Neural cell (in vitro differentiated cells): Measurements from ENCODE around the gene ZMIZ2. TPM values are rescaled to one million over a fixed set of nuclear protein-coding genes. Genes with fewer than 3 reads are reported as not detected.

ENCODE experiments used
- H2AFZ ChIP-seq: fragments of 200-600, 300-800 bp; sonication (generic), shearing (Covaris generic); 2 replicates; pipeline ENCODE4 v1.6.0; 2014; ENCODE audit warnings: low read depth, mild to moderate bottlenecking, antibody characterized with exemption, low read length, moderate library complexity
- H3F3A ChIP-seq: fragments of 200-600 bp; shearing (Covaris generic); 2 replicates; pipeline ENCODE4 v1.6.1; 2016; ENCODE audit warnings: mild to moderate bottlenecking, moderate library complexity, mixed read lengths, antibody characterized with exemption, low read length; ENCODE audit not compliant: insufficient read depth, poor library complexity, severe bottlenecking
- H3K27ac ChIP-seq: fragments of 200-600, 300-800 bp; sonication (generic), shearing (Covaris generic); 2 replicates; pipeline ENCODE4 v1.5.1; 2014; ENCODE audit warnings: mild to moderate bottlenecking, low read length, moderate library complexity
- H3K27me3 ChIP-seq: fragments of 300-800, 200-600 bp; sonication (generic), shearing (Covaris generic); 2 replicates; pipeline ENCODE4 v1.6.0; 2014; ENCODE audit warnings: mild to moderate bottlenecking, low read depth, low read length, moderate library complexity; ENCODE audit not compliant: insufficient read depth
- H3K36me3 ChIP-seq: fragments of 300-800, 200-600 bp; sonication (generic), shearing (Covaris generic); 2 replicates; pipeline ENCODE4 v1.5.1; 2014; ENCODE audit warnings: mild to moderate bottlenecking, antibody characterized with exemption, low read length, moderate library complexity; ENCODE audit not compliant: insufficient read depth
- H3K4me2 ChIP-seq: fragments of 300-800, 200-600 bp; sonication (generic), shearing (Covaris generic); 2 replicates; pipeline ENCODE4 v1.6.0; 2014; ENCODE audit warnings: mild to moderate bottlenecking, low read length
- H3K4me3 ChIP-seq: fragments of 300-800, 200-600 bp; sonication (generic), shearing (Covaris generic); 2 replicates; pipeline ENCODE4 v1.5.1; 2014; ENCODE audit warnings: mild to moderate bottlenecking, low read length, moderate library complexity
- H3K79me2 ChIP-seq: fragments of 200-600 bp; shearing (Covaris generic); replicated peaks from 2 replicates; pipeline ENCODE4 v1.6.0; 2014; ENCODE audit warnings: mild to moderate bottlenecking, low read length, moderate library complexity; ENCODE audit not compliant: insufficient read depth
- H3K9ac ChIP-seq: fragments of 300-800, 200-600 bp; sonication (generic), shearing (Covaris generic); 2 replicates; pipeline ENCODE4 v1.6.1; 2016; ENCODE audit warnings: mild to moderate bottlenecking, low read length, mixed read lengths
- H3K9me2 ChIP-seq: fragments of 200-600 bp; shearing (Covaris generic); 2 replicates; pipeline ENCODE4 v1.6.1; 2016; ENCODE audit warnings: mild to moderate bottlenecking, low read length, mixed read lengths; ENCODE audit not compliant: insufficient read depth
- H3K9me3 ChIP-seq: fragments of 200-600, 300-800 bp; sonication (generic), shearing (Covaris generic); 2 replicates; pipeline ENCODE4 v1.6.1; 2016; ENCODE audit warnings: mild to moderate bottlenecking, mixed run types, low read length, moderate library complexity, mixed read lengths
- H4K20me1 ChIP-seq: fragments of 200-600 bp; shearing (Covaris generic); 2 replicates; pipeline ENCODE4 v1.6.1; 2016; ENCODE audit warnings: mild to moderate bottlenecking, mixed run types; ENCODE audit not compliant: insufficient read depth
- EP300 ChIP-seq: fragments of 450-650 bp; conservative IDR thresholded peaks from 2 replicates; pipeline ENCODE4 v1.6.1; 2014; ENCODE audit warnings: antibody characterized with exemption, mild to moderate bottlenecking, moderate library complexity; ENCODE audit not compliant: poor library complexity, severe bottlenecking
- EZH2 ChIP-seq: fragments of 200-600, 300-800 bp; shearing (Covaris generic), sonication (generic); IDR thresholded peaks from 2 replicates; pipeline ENCODE4 v1.6.1; 2014; ENCODE audit warnings: antibody characterized with exemption, low read length, borderline replicate concordance, mild to moderate bottlenecking; ENCODE audit not compliant: insufficient read depth, poor library complexity, severe bottlenecking
- MXI1 ChIP-seq: fragments of 450-650 bp; conservative IDR thresholded peaks from 2 replicates; pipeline ENCODE4 v1.6.1; 2014; ENCODE audit warnings: antibody characterized with exemption, mild to moderate bottlenecking; ENCODE audit not compliant: poor library complexity, severe bottlenecking
- POLR2AphosphoS5 ChIP-seq: IDR thresholded peaks from 2 replicates; pipeline ENCODE4 v1.6.1; 2012
- RAD21 ChIP-seq: fragments of 450-650 bp; conservative IDR thresholded peaks from 2 replicates; pipeline ENCODE4 v1.6.1; 2014; ENCODE audit warnings: antibody characterized with exemption, mild to moderate bottlenecking, moderate library complexity
- SMC3 ChIP-seq: fragments of 450-650 bp; conservative IDR thresholded peaks from 2 replicates; pipeline ENCODE4 v1.6.1; 2014; ENCODE audit warnings: antibody characterized with exemption, mild to moderate bottlenecking, moderate library complexity; ENCODE audit not compliant: poor library complexity
- TAF1 ChIP-seq: IDR thresholded peaks from 2 replicates; pipeline ENCODE4 v1.6.1; 2012; ENCODE audit warnings: low read depth
- polyA plus RNA-seq: library from polyadenylated mRNA; depleted of rRNA; stranded (reverse); fragments of >200 nt; gene quantifications from 2 replicates; pipeline ENCODE4 v1.2.3, GENCODE V29; 2014
- TF ChIP-seq, protein P1 (sequence below): fragments of 450-650 bp; IDR thresholded peaks from 2 replicates; pipeline ENCODE4 v1.5.1; 2014; ENCODE audit warnings: antibody characterized with exemption, mild to moderate bottlenecking, moderate library complexity; ENCODE audit not compliant: poor library complexity, severe bottlenecking
- TF ChIP-seq, protein P2 (sequence below): IDR thresholded peaks from 2 replicates; pipeline ENCODE4 v1.6.1; 2012; ENCODE audit warnings: borderline replicate concordance

Gene ZMIZ2
- polyA plus RNA-seq, 1 donor from 2014 or later: 18.3 TPM

DNA sequence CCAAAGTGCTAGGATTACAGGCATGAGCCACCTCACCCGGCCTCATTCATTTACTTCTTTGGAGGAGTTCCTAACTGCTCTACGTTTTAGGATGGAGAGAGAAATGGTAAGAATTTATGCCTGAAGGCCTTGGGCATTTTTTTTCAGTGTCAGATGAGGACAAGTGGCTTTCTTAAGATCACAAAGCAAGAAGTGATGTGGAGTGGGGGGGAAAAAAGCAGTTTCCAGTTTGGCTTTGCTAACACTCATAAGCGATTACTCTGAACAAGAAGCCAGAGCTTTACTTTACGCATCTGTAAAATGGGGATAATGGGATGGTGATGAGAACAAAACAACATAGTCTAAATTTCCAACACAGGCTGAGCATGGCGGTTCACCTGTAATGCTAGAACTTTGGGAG lies 45.3 kb downstream of the ZMIZ2 start:
- Histone ChIP-seq H3F3A (no peaks in the 10 kb centered on the region), H4K20me1 (peaks cover 10% of the 10 kb centered on the region), H3K27ac (no peak overlapping the region)

DNA sequence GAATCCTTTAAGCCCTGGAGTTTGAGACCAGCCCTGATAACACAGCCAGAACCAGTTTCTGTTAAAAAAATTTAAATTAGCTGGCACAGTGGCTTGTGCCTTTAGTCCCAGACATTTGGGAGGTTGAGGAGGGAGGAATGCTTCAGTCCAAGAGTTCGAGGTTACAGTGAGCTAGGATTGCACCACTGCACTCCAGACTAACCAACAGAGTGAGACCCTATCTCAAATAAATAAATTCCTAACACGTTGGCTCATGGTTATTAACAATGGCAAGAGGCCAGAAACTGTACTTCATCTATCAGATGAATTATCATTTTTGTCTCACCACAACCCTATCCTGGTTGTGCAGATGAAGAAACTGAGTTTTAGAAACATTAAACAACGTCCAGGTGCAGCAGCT lies 45.7 kb downstream of the ZMIZ2 start:
- Histone ChIP-seq H2AFZ (no peak overlapping the region), H3K27ac (no peak overlapping the region), H3K36me3 (no peaks in the 10 kb centered on the region), H3K9ac (no peak overlapping the region), H3K9me3 (no peaks in the 10 kb centered on the region), H3F3A (no peaks in the 10 kb centered on the region), H3K9me2 (no peaks in the 10 kb centered on the region), H3K79me2 (peaks cover 24% of the 10 kb centered on the region), H3K4me2 (no peak overlapping the region), H4K20me1 (peaks cover 11% of the 10 kb centered on the region), H3K4me3 (no peak overlapping the region), H3K27me3 (no peaks in the 10 kb centered on the region)
- TF ChIP-seq, protein P1, sequence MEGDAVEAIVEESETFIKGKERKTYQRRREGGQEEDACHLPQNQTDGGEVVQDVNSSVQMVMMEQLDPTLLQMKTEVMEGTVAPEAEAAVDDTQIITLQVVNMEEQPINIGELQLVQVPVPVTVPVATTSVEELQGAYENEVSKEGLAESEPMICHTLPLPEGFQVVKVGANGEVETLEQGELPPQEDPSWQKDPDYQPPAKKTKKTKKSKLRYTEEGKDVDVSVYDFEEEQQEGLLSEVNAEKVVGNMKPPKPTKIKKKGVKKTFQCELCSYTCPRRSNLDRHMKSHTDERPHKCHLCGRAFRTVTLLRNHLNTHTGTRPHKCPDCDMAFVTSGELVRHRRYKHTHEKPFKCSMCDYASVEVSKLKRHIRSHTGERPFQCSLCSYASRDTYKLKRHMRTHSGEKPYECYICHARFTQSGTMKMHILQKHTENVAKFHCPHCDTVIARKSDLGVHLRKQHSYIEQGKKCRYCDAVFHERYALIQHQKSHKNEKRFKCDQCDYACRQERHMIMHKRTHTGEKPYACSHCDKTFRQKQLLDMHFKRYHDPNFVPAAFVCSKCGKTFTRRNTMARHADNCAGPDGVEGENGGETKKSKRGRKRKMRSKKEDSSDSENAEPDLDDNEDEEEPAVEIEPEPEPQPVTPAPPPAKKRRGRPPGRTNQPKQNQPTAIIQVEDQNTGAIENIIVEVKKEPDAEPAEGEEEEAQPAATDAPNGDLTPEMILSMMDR: no peak
- TF ChIP-seq POLR2AphosphoS5: no peak

More for the DNA sequence above, 45.3 kb downstream of the ZMIZ2 start:
- Histone ChIP-seq H3K9me3 (no peaks in the 10 kb centered on the region), H3K4me2 (no peak overlapping the region), H2AFZ (no peak overlapping the region), H3K36me3 (no peaks in the 10 kb centered on the region), H3K4me3 (no peak overlapping the region), H3K79me2 (peaks cover 20% of the 10 kb centered on the region), H3K9me2 (no peaks in the 10 kb centered on the region), H3K9ac (no peak overlapping the region), H3K27me3 (no peaks in the 10 kb centered on the region)
- TF ChIP-seq EZH2 (no peak), EP300 (no peak), MXI1 (no peak), SMC3 (no peak), RAD21 (no peak), TAF1 (no peak), POLR2AphosphoS5 (no peak)
- TF ChIP-seq, protein P2, sequence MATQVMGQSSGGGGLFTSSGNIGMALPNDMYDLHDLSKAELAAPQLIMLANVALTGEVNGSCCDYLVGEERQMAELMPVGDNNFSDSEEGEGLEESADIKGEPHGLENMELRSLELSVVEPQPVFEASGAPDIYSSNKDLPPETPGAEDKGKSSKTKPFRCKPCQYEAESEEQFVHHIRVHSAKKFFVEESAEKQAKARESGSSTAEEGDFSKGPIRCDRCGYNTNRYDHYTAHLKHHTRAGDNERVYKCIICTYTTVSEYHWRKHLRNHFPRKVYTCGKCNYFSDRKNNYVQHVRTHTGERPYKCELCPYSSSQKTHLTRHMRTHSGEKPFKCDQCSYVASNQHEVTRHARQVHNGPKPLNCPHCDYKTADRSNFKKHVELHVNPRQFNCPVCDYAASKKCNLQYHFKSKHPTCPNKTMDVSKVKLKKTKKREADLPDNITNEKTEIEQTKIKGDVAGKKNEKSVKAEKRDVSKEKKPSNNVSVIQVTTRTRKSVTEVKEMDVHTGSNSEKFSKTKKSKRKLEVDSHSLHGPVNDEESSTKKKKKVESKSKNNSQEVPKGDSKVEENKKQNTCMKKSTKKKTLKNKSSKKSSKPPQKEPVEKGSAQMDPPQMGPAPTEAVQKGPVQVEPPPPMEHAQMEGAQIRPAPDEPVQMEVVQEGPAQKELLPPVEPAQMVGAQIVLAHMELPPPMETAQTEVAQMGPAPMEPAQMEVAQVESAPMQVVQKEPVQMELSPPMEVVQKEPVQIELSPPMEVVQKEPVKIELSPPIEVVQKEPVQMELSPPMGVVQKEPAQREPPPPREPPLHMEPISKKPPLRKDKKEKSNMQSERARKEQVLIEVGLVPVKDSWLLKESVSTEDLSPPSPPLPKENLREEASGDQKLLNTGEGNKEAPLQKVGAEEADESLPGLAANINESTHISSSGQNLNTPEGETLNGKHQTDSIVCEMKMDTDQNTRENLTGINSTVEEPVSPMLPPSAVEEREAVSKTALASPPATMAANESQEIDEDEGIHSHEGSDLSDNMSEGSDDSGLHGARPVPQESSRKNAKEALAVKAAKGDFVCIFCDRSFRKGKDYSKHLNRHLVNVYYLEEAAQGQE: no peak
- TF ChIP-seq, protein P1: no peak
